Breast epithelium (tissue), 3 donors: Measurements from ENCODE around the gene SPTBN1.

Source experiments
- POLR2A ChIP-seq: fragments of 450-650 bp; IDR thresholded peaks from one replicate; pipeline ENCODE4 v1.6.1; 2016; ENCODE audit warnings: antibody characterized with exemption, mild to moderate bottlenecking, moderate library complexity
- TF ChIP-seq, protein P1 (sequence below), 3 donors: fragments of 450-650 bp; IDR thresholded peaks; one replicate each; pipeline ENCODE4 v1.5.1; 2016 to 2017; ENCODE audit warnings: antibody characterized with exemption in 3 of 3, mild to moderate bottlenecking in 3 of 3, moderate library complexity in 3 of 3

DNA sequence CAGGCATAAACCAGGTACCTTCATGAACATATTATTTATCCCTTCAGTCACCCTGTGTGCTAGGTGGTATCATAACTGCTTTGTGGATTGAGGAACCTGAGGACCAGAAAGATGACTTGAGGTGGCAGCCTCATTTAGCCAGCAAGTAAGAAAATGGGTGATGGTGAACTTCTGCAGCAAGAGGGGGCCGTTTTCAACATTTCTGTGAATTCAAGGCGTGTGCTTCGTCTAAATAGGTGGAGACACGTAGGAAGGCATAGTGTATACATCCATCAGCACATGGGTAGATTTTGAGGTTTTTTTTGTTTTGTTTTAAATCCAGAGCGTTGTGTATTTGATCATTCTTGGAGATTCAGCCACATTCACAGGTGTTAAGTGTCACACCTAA, 118.7 kb downstream of the SPTBN1 start:
- TF ChIP-seq, protein P1, sequence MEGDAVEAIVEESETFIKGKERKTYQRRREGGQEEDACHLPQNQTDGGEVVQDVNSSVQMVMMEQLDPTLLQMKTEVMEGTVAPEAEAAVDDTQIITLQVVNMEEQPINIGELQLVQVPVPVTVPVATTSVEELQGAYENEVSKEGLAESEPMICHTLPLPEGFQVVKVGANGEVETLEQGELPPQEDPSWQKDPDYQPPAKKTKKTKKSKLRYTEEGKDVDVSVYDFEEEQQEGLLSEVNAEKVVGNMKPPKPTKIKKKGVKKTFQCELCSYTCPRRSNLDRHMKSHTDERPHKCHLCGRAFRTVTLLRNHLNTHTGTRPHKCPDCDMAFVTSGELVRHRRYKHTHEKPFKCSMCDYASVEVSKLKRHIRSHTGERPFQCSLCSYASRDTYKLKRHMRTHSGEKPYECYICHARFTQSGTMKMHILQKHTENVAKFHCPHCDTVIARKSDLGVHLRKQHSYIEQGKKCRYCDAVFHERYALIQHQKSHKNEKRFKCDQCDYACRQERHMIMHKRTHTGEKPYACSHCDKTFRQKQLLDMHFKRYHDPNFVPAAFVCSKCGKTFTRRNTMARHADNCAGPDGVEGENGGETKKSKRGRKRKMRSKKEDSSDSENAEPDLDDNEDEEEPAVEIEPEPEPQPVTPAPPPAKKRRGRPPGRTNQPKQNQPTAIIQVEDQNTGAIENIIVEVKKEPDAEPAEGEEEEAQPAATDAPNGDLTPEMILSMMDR (IDR thresholded peaks at IDR 0.05) = no peak
- no peak for TF ChIP-seq POLR2A
